ENCODE results near the gene BRCC3. TPM values are rescaled to one million over a fixed set of nuclear protein-coding genes. Genes with fewer than 3 reads are reported as not detected.
"Not testable (repeated sequence)": the region's sequence is repeated elsewhere in the genome, so short reads cannot be mapped to it uniquely, and the experiment has no call there.

Gene BRCC3
- total RNA-seq, 1 donor from 2014 or later: 21.8 TPM

GRCh38 chrX:155144926-155145325 lies 73.6 kb downstream of the BRCC3 start:
- H3K79me2 ChIP-seq (ENCODE audit: insufficient read depth, low read length): no peaks in the 10 kb centered on the region
- H3K9ac ChIP-seq (ENCODE audit: low read length): no peak overlapping the region
- DNase-seq (ENCODE audit: low read depth) (no peak), FAIRE-seq (no peak)
- H3K4me2 ChIP-seq (ENCODE audit: low read length): no peak overlapping the region
- H3K27ac ChIP-seq (ENCODE audit: low read depth, low read length): no peak overlapping the region
- Mint-ChIP-seq H3K4me3 (ENCODE audit: unreplicated experiment) (no peak overlapping the region), H3K4me1 (ENCODE audit: low read depth, unreplicated experiment) (no peaks in the 10 kb centered on the region), H3K9me3 (ENCODE audit: unreplicated experiment) (no peaks in the 10 kb centered on the region), H3K27ac (ENCODE audit: unreplicated experiment) (no peak overlapping the region), H3K36me3 (ENCODE audit: low read depth, unreplicated experiment) (no peaks in the 10 kb centered on the region), H3K27me3 (ENCODE audit: low read depth, unreplicated experiment) (no peaks in the 10 kb centered on the region)
- no peaks in the 10 kb centered on the region for H4K20me1 ChIP-seq (ENCODE audit: insufficient read depth, low read length)
- TF ChIP-seq, protein P1, sequence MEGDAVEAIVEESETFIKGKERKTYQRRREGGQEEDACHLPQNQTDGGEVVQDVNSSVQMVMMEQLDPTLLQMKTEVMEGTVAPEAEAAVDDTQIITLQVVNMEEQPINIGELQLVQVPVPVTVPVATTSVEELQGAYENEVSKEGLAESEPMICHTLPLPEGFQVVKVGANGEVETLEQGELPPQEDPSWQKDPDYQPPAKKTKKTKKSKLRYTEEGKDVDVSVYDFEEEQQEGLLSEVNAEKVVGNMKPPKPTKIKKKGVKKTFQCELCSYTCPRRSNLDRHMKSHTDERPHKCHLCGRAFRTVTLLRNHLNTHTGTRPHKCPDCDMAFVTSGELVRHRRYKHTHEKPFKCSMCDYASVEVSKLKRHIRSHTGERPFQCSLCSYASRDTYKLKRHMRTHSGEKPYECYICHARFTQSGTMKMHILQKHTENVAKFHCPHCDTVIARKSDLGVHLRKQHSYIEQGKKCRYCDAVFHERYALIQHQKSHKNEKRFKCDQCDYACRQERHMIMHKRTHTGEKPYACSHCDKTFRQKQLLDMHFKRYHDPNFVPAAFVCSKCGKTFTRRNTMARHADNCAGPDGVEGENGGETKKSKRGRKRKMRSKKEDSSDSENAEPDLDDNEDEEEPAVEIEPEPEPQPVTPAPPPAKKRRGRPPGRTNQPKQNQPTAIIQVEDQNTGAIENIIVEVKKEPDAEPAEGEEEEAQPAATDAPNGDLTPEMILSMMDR (IDR thresholded peaks at IDR 0.05; ENCODE audit: insufficient read depth, low read depth, low read length): no peak
- TF ChIP-seq EZH2 (IDR thresholded peaks at IDR 0.05; ENCODE audit: insufficient read depth, low read length): no peak
- no peaks in the 10 kb centered on the region for H3K9me3 ChIP-seq (ENCODE audit: insufficient read depth, low read depth, low read length)
- no peaks in the 10 kb centered on the region for H3K27me3 ChIP-seq (ENCODE audit: insufficient read depth, low read length)
- H3K4me3 ChIP-seq (ENCODE audit: insufficient read depth, low read depth, low read length): no peak overlapping the region
- no peaks in the 10 kb centered on the region for H3K4me1 ChIP-seq (ENCODE audit: insufficient read depth, low read length)
- no peaks in the 10 kb centered on the region for H3K36me3 ChIP-seq (ENCODE audit: insufficient read depth, low read length)
- H2AFZ ChIP-seq (ENCODE audit: low read depth, low read length): no peak overlapping the region

DNA sequence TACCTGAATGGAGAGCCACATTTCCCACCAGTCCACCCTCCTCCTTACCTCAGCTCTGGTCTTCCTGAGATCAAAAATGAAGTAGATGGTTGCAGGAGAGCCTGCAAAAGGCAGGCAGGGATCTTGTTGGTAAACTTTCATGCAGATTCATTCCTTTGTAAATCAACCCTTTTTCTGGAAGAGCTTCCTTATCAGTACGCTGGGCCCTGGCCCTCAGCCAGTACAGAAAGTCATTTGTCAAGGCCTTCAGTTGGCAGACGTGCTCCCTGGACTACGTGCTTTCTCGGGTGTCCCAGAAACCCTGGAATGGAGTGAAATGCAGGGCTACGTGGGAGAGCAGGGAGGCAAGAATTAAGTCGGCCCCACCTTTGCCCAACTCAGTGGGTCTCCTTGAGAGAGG lies 76.3 kb downstream of the BRCC3 start:
- not testable (repeated sequence) for H3K4me1 ChIP-seq (ENCODE audit: insufficient read depth, low read length); H3K79me2 ChIP-seq (ENCODE audit: insufficient read depth, low read length); H3K36me3 ChIP-seq (ENCODE audit: insufficient read depth, low read length); H3K9me3 Mint-ChIP-seq (ENCODE audit: unreplicated experiment); H3K4me3 ChIP-seq (ENCODE audit: insufficient read depth, low read depth, low read length); FAIRE-seq; H4K20me1 ChIP-seq (ENCODE audit: insufficient read depth, low read length); H3K27me3 ChIP-seq (ENCODE audit: insufficient read depth, low read length); H3K27me3 Mint-ChIP-seq (ENCODE audit: low read depth, unreplicated experiment); H3K4me1 Mint-ChIP-seq (ENCODE audit: low read depth, unreplicated experiment); H3K36me3 Mint-ChIP-seq (ENCODE audit: low read depth, unreplicated experiment); H3K9ac ChIP-seq (ENCODE audit: low read length); H3K9me3 ChIP-seq (ENCODE audit: insufficient read depth, low read depth, low read length); H3K4me3 Mint-ChIP-seq (ENCODE audit: unreplicated experiment); H3K27ac ChIP-seq (ENCODE audit: low read depth, low read length); H2AFZ ChIP-seq (ENCODE audit: low read depth, low read length); DNase-seq (ENCODE audit: low read depth); H3K27ac Mint-ChIP-seq (ENCODE audit: unreplicated experiment); H3K4me2 ChIP-seq (ENCODE audit: low read length)

DNA sequence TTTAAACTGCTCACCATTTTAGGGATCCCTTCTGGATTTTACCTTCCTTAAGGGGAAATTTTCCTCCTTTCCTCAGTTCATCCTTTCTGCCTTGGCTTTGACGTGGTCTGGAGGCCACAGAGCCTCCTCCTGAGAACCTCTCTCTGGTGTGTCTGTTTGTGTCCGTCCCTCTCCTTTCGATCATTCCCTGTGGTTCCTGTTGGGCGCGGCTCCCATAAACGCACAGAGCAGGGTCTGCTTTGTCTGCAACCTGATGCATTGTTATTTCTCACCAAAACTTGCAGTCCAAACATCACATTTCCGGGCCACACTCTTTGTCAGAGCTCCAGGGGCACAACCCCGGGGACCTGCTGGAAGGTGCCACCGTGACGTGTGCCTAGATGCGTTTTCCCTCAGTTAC lies 76.9 kb downstream of the BRCC3 start:
- H3K27me3 Mint-ChIP-seq (ENCODE audit: low read depth, unreplicated experiment); H3K9me3 ChIP-seq (ENCODE audit: insufficient read depth, low read depth, low read length); DNase-seq (ENCODE audit: low read depth); H3K27me3 ChIP-seq (ENCODE audit: insufficient read depth, low read length); H3K36me3 Mint-ChIP-seq (ENCODE audit: low read depth, unreplicated experiment); H3K9ac ChIP-seq (ENCODE audit: low read length); FAIRE-seq; H3K4me1 Mint-ChIP-seq (ENCODE audit: low read depth, unreplicated experiment); H3K9me3 Mint-ChIP-seq (ENCODE audit: unreplicated experiment); H2AFZ ChIP-seq (ENCODE audit: low read depth, low read length); H3K4me1 ChIP-seq (ENCODE audit: insufficient read depth, low read length); H3K27ac ChIP-seq (ENCODE audit: low read depth, low read length); H3K4me3 Mint-ChIP-seq (ENCODE audit: unreplicated experiment); H3K36me3 ChIP-seq (ENCODE audit: insufficient read depth, low read length); H4K20me1 ChIP-seq (ENCODE audit: insufficient read depth, low read length); H3K4me3 ChIP-seq (ENCODE audit: insufficient read depth, low read depth, low read length); H3K79me2 ChIP-seq (ENCODE audit: insufficient read depth, low read length); H3K27ac Mint-ChIP-seq (ENCODE audit: unreplicated experiment); H3K4me2 ChIP-seq (ENCODE audit: low read length): not testable (repeated sequence)
